ENCODE results near the gene DHCR7.

Gene DHCR7

GRCh38 chr11:71467164-71467563 lies 19.0 kb upstream of the DHCR7 start:
- Histone ChIP-seq H3K9me3 (ENCODE audit: severe bottlenecking) (no peaks in the 10 kb centered on the region), H3K4me3 (ENCODE audit: severe bottlenecking) (no peak overlapping the region)
- TF ChIP-seq CTCF (IDR thresholded peaks at IDR 0.05; ENCODE audit: poor library complexity, severe bottlenecking), result no peak

GRCh38 chr11:71466358-71466757 lies 18.2 kb upstream of the DHCR7 start:
- Histone ChIP-seq H3K36me3 (ENCODE audit: low read depth) (peaks cover 4% of the 10 kb centered on the region; the same call in 1 of the 2 replicates), H3K4me1 (ENCODE audit: insufficient read depth, poor library complexity, severe bottlenecking) (no peaks in the 10 kb centered on the region), H3K27ac (ENCODE audit: poor library complexity, severe bottlenecking) (no peak overlapping the region), H3K4me3 (ENCODE audit: severe bottlenecking) (no peak overlapping the region), H3K9me3 (ENCODE audit: severe bottlenecking) (no peaks in the 10 kb centered on the region), H3K27me3 (ENCODE audit: insufficient read depth, poor library complexity, severe bottlenecking) (no peaks in the 10 kb centered on the region)
- TF ChIP-seq CTCF (IDR thresholded peaks at IDR 0.05; ENCODE audit: poor library complexity, severe bottlenecking), result no peak
- DNase-seq (ENCODE audit: low spot score) (peak; percentile 31), ATAC-seq (ENCODE audit: low read depth) (no peak)

More at GRCh38 chr11:71467164-71467563, 19.0 kb upstream of the DHCR7 start:
- ATAC-seq (ENCODE audit: low read depth) (no peak), DNase-seq (ENCODE audit: low spot score) (no peak)
- Histone ChIP-seq H3K27ac (ENCODE audit: poor library complexity, severe bottlenecking) (no peak overlapping the region), H3K4me1 (ENCODE audit: insufficient read depth, poor library complexity, severe bottlenecking) (no peaks in the 10 kb centered on the region), H3K36me3 (ENCODE audit: low read depth) (peaks cover 8% of the 10 kb centered on the region; the same call in 1 of the 2 replicates), H3K27me3 (ENCODE audit: insufficient read depth, poor library complexity, severe bottlenecking) (no peaks in the 10 kb centered on the region)

GRCh38 chr11:71465054-71465453 lies 16.9 kb upstream of the DHCR7 start:
- no peak overlapping the region for H3K4me3 ChIP-seq (ENCODE audit: severe bottlenecking)
- ATAC-seq (ENCODE audit: low read depth) (no peak), DNase-seq (ENCODE audit: low spot score) (peak; percentile 15)
- peaks cover 11% of the 10 kb centered on the region for H3K36me3 ChIP-seq (ENCODE audit: low read depth)
- H3K4me1 ChIP-seq (ENCODE audit: insufficient read depth, poor library complexity, severe bottlenecking), result no peaks in the 10 kb centered on the region
- no peak overlapping the region for H3K27ac ChIP-seq (ENCODE audit: poor library complexity, severe bottlenecking)
- no peaks in the 10 kb centered on the region for H3K27me3 ChIP-seq (ENCODE audit: insufficient read depth, poor library complexity, severe bottlenecking)
- H3K9me3 ChIP-seq (ENCODE audit: severe bottlenecking), result no peaks in the 10 kb centered on the region
- no peak for TF ChIP-seq CTCF (IDR thresholded peaks at IDR 0.05; ENCODE audit: poor library complexity, severe bottlenecking)

GRCh38 chr11:71463331-71464211 lies 15.4 kb upstream of the DHCR7 start:
- no peak for TF ChIP-seq CTCF (IDR thresholded peaks at IDR 0.05; ENCODE audit: poor library complexity, severe bottlenecking)
- Histone ChIP-seq H3K27me3 (ENCODE audit: insufficient read depth, poor library complexity, severe bottlenecking) (no peaks in the 10 kb centered on the region), H3K36me3 (ENCODE audit: low read depth) (peaks cover 14% of the 10 kb centered on the region), H3K27ac (ENCODE audit: poor library complexity, severe bottlenecking) (no peak overlapping the region), H3K4me3 (ENCODE audit: severe bottlenecking) (no peak overlapping the region), H3K9me3 (ENCODE audit: severe bottlenecking) (no peaks in the 10 kb centered on the region), H3K4me1 (ENCODE audit: insufficient read depth, poor library complexity, severe bottlenecking) (no peaks in the 10 kb centered on the region)
- ATAC-seq (ENCODE audit: low read depth) (no peak), DNase-seq (ENCODE audit: low spot score) (peak; percentile 42)

- ATAC-seq (ENCODE audit: low read depth) (no peak), DNase-seq (ENCODE audit: low spot score) (peak; percentile 38)
- H3K9me3 ChIP-seq (ENCODE audit: severe bottlenecking), result no peaks in the 10 kb centered on the region
- no peak for TF ChIP-seq CTCF (IDR thresholded peaks at IDR 0.05; ENCODE audit: poor library complexity, severe bottlenecking)
- peaks cover 18% of the 10 kb centered on the region for H3K36me3 ChIP-seq (ENCODE audit: low read depth)
- H3K4me3 ChIP-seq (ENCODE audit: severe bottlenecking), result no peak overlapping the region
- H3K27ac ChIP-seq (ENCODE audit: poor library complexity, severe bottlenecking), result no peak overlapping the region
- H3K27me3 ChIP-seq (ENCODE audit: insufficient read depth, poor library complexity, severe bottlenecking), result no peaks in the 10 kb centered on the region
- no peaks in the 10 kb centered on the region for H3K4me1 ChIP-seq (ENCODE audit: insufficient read depth, poor library complexity, severe bottlenecking)
Measured at GRCh38 chr11:71462726-71463125, 14.5 kb upstream of the DHCR7 start.
